GM19395 (cell line): Measurements from ENCODE around the gene BTRC.
"Not testable (repeated sequence)": the region's sequence is repeated elsewhere in the genome, so short reads cannot be mapped to it uniquely, and the experiment has no call there.

ENCODE experiments used
- ATAC-seq: cut with Tn5 transposase; IDR thresholded peaks from one replicate; pipeline ENCODE4 v1.9.1; 2021; ENCODE audit warnings: mild to moderate bottlenecking, moderate library complexity; ENCODE audit not compliant: unreplicated experiment

The BTRC gene

GRCh38 chr10:101341438-101341837, 12.5 kb upstream of the BTRC start:
- no peak for ATAC-seq

GRCh38 chr10:101346177-101346576, 7.8 kb upstream of the BTRC start:
- no peak for ATAC-seq

GRCh38 chr10:101351017-101351416, 2.9 kb upstream of the BTRC start:
- no peak for ATAC-seq

- no peak for ATAC-seq
These were observed 2.5 kb upstream of the BTRC start for GRCh38 chr10:101351477-101351876.

- ATAC-seq: not testable (repeated sequence)
These were observed 1.1 kb upstream of the BTRC start for GRCh38 chr10:101352857-101353256.

GRCh38 chr10:101354328-101355071, 535 bp downstream of the BTRC start:
- ATAC-seq: no peak

GRCh38 chr10:101355072-101355706, 1.2 kb downstream of the BTRC start:
- no peak for ATAC-seq

GRCh38 chr10:101356132-101356531, 2.2 kb downstream of the BTRC start:
- no peak for ATAC-seq

- no peak for ATAC-seq
These were observed 4.0 kb downstream of the BTRC start for GRCh38 chr10:101357958-101358357.

- no peak for ATAC-seq
These were observed 4.8 kb downstream of the BTRC start for GRCh38 chr10:101358706-101359300.

- not testable (repeated sequence) for ATAC-seq
These were observed 6.1 kb downstream of the BTRC start for GRCh38 chr10:101360090-101360489.

GRCh38 chr10:101360841-101361240, 6.9 kb downstream of the BTRC start:
- not testable (repeated sequence) for ATAC-seq

- no peak for ATAC-seq
These were observed 10.0 kb downstream of the BTRC start for GRCh38 chr10:101363850-101364400.

- ATAC-seq: no peak
These were observed 10.8 kb downstream of the BTRC start for GRCh38 chr10:101364721-101365120.

- no peak for ATAC-seq
These were observed 13.8 kb downstream of the BTRC start for GRCh38 chr10:101367569-101368453.

GRCh38 chr10:101373063-101373462, 19.1 kb downstream of the BTRC start:
- ATAC-seq: no peak

GRCh38 chr10:101373993-101374392, 20.0 kb downstream of the BTRC start:
- ATAC-seq: not testable (repeated sequence)

GRCh38 chr10:101375076-101375475, 21.1 kb downstream of the BTRC start:
- ATAC-seq: no peak

GRCh38 chr10:101379663-101380352, 25.8 kb downstream of the BTRC start:
- no peak for ATAC-seq

- no peak for ATAC-seq
These were observed 26.5 kb downstream of the BTRC start for GRCh38 chr10:101380353-101381017.
